Gastroesophageal sphincter (tissue), 3 donors: Measurements from ENCODE around the gene WDR93.

Experiments used
- EP300 ChIP-seq: sonication (generic); formaldehyde crosslinking; IDR thresholded peaks from one replicate; pipeline ENCODE4 v1.6.1; 2017; ENCODE audit warnings: antibody characterized with exemption, mild to moderate bottlenecking
- POLR2A ChIP-seq, 2 donors: fragments of 450-650 bp; IDR thresholded peaks; one replicate each; pipeline ENCODE4 v1.6.1; 2017; ENCODE audit warnings: antibody characterized with exemption in 2 of 2, mild to moderate bottlenecking in 2 of 2, moderate library complexity in 1 of 2
- POLR2AphosphoS5 ChIP-seq: sonication (generic); formaldehyde crosslinking; IDR thresholded peaks from one replicate; pipeline ENCODE4 v1.6.1; 2017; ENCODE audit warnings: antibody characterized with exemption
- TF ChIP-seq, protein P1 (sequence below), 4 experiments: fragments of 200-600 bp in 2 of 4; fragments of 450-650 bp in 2 of 4; sonication (generic) in 1 of 4; IDR thresholded peaks; one replicate each; pipeline ENCODE4 v1.5.1; 2017 to 2019; ENCODE audit warnings: antibody characterized with exemption in 4 of 4, mild to moderate bottlenecking in 2 of 4, moderate library complexity in 2 of 4

DNA sequence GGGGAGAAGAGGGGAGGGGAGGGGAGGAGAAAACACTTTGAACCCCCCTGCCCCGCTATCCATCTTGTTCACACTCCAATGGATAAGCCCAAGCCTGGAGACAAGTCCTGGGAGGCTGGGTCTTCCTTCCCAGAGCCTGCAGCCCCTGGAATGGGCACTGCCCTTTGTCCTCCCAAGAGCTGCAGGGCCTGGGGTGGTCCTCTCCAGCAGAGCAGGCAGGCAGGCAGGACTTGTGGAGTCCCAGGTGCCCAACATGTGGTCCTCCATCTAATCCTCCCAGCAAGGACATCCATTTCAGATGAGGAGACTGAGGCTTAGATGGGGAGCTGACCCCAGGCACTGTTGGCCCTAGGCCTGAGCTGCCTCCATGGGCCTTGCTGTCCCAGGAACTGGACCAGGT lies 75.1 kb downstream of the WDR93 start:
- TF ChIP-seq, protein P1, sequence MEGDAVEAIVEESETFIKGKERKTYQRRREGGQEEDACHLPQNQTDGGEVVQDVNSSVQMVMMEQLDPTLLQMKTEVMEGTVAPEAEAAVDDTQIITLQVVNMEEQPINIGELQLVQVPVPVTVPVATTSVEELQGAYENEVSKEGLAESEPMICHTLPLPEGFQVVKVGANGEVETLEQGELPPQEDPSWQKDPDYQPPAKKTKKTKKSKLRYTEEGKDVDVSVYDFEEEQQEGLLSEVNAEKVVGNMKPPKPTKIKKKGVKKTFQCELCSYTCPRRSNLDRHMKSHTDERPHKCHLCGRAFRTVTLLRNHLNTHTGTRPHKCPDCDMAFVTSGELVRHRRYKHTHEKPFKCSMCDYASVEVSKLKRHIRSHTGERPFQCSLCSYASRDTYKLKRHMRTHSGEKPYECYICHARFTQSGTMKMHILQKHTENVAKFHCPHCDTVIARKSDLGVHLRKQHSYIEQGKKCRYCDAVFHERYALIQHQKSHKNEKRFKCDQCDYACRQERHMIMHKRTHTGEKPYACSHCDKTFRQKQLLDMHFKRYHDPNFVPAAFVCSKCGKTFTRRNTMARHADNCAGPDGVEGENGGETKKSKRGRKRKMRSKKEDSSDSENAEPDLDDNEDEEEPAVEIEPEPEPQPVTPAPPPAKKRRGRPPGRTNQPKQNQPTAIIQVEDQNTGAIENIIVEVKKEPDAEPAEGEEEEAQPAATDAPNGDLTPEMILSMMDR (IDR thresholded peaks at IDR 0.05): no peak
- TF ChIP-seq EP300 (no peak), POLR2A (IDR thresholded peaks at IDR 0.05) (no peak), POLR2AphosphoS5 (no peak)
